Measurements from ENCODE around the gene KIF3A. TPM values are rescaled to one million over a fixed set of nuclear protein-coding genes. Genes with fewer than 3 reads are reported as not detected.

The KIF3A gene
- 10 to 100 TPM; 17.4 to 34.5 TPM for total RNA-seq

GRCh38 chr5:132736853-132737833, at the start of gene KIF3A:
Gene KIF3A (minus strand): TSS chr5:132737546. CDS start chr5:132737419, 127 bp downstream.
- peak; percentile 98 for DNase-seq (ENCODE audit: low spot score)
- H3K36me3 Mint-ChIP-seq = peaks cover 5% of the 10 kb centered on the region
- peaks cover 24 to 33% of the 10 kb centered on the region in 2 donors for H3K4me1 Mint-ChIP-seq (ENCODE audit: low read depth in 2 of 2)
- H3K27ac Mint-ChIP-seq = peak within 1 kb of the TSS; percentile 66 to 75
- no peaks in the 10 kb centered on the region for H3K9me3 Mint-ChIP-seq
- ATAC-seq = peak; percentile 97 to 99
- peak within 1 kb of the TSS; percentile 43 for H3K4me3 Mint-ChIP-seq
- peaks cover 6 to 10% of the 10 kb centered on the region in 2 donors for H3K27me3 Mint-ChIP-seq

- H3K27me3 Mint-ChIP-seq = peaks cover 23 to 24% of the 10 kb centered on the region in 2 donors
- no peaks in the 10 kb centered on the region for H3K36me3 Mint-ChIP-seq
- no peaks in the 10 kb centered on the region for H3K9me3 Mint-ChIP-seq
- H3K4me3 Mint-ChIP-seq = no peak overlapping the region
- ATAC-seq (no peak), DNase-seq (ENCODE audit: low spot score) (no peak)
- H3K4me1 Mint-ChIP-seq (ENCODE audit: low read depth in 2 of 2) = no peaks in the 10 kb centered on the region
- H3K27ac Mint-ChIP-seq = no peak overlapping the region
Measured at GRCh38 chr5:132787076-132787475, 49.7 kb upstream of the KIF3A start.

- Mint-ChIP-seq H3K27ac (no peak overlapping the region), H3K27me3 (peaks cover 31 to 32% of the 10 kb centered on the region in 2 donors), H3K9me3 (no peaks in the 10 kb centered on the region), H3K36me3 (no peaks in the 10 kb centered on the region), H3K4me1 (ENCODE audit: low read depth in 2 of 2) (no peaks in the 10 kb centered on the region), H3K4me3 (no peak overlapping the region)
- no peak for ATAC-seq
- DNase-seq (ENCODE audit: low spot score) = no peak
Measured at GRCh38 chr5:132785864-132786263, 48.5 kb upstream of the KIF3A start.

- no peak overlapping the region for H3K4me3 Mint-ChIP-seq
- DNase-seq (ENCODE audit: low spot score) = no peak
- no peak for ATAC-seq
- no peak overlapping the region for H3K27ac Mint-ChIP-seq
- no peaks in the 10 kb centered on the region for H3K4me1 Mint-ChIP-seq (ENCODE audit: low read depth in 2 of 2)
- H3K9me3 Mint-ChIP-seq = no peaks in the 10 kb centered on the region
- H3K27me3 Mint-ChIP-seq = peaks cover 31 to 34% of the 10 kb centered on the region in 2 donors
- no peaks in the 10 kb centered on the region for H3K36me3 Mint-ChIP-seq
Measured at GRCh38 chr5:132785365-132785764, 48.0 kb upstream of the KIF3A start.

- DNase-seq (ENCODE audit: low spot score) (no peak), ATAC-seq (no peak)
- Mint-ChIP-seq H3K27me3 (peaks cover 48 to 57% of the 10 kb centered on the region in 2 donors), H3K36me3 (no peaks in the 10 kb centered on the region), H3K4me3 (no peak overlapping the region), H3K4me1 (ENCODE audit: low read depth in 2 of 2) (peaks cover 8 to 12% of the 10 kb centered on the region in 2 donors), H3K9me3 (no peaks in the 10 kb centered on the region), H3K27ac (no peak overlapping the region)
Measured at GRCh38 chr5:132782101-132782500, 44.8 kb upstream of the KIF3A start.

- DNase-seq (ENCODE audit: low spot score) (no peak), ATAC-seq (no peak)
- Mint-ChIP-seq H3K4me1 (ENCODE audit: low read depth in 2 of 2) (peaks cover 8 to 12% of the 10 kb centered on the region in 2 donors), H3K9me3 (no peaks in the 10 kb centered on the region), H3K27ac (no peak overlapping the region), H3K36me3 (no peaks in the 10 kb centered on the region), H3K4me3 (no peak overlapping the region), H3K27me3 (peaks cover 45 to 55% of the 10 kb centered on the region in 2 donors)
Measured at GRCh38 chr5:132781029-132781428, 43.7 kb upstream of the KIF3A start.

GRCh38 chr5:132780577-132780976, 43.2 kb upstream of the KIF3A start:
- Mint-ChIP-seq H3K4me3 (no peak overlapping the region), H3K4me1 (ENCODE audit: low read depth in 2 of 2) (peaks cover 8 to 13% of the 10 kb centered on the region in 2 donors), H3K9me3 (no peaks in the 10 kb centered on the region), H3K27ac (no peak overlapping the region), H3K36me3 (no peaks in the 10 kb centered on the region), H3K27me3 (peaks cover 42 to 51% of the 10 kb centered on the region in 2 donors)
- DNase-seq (ENCODE audit: low spot score) = no peak
- ATAC-seq = no peak

- Mint-ChIP-seq H3K4me3 (no peak overlapping the region), H3K9me3 (no peaks in the 10 kb centered on the region), H3K4me1 (ENCODE audit: low read depth in 2 of 2) (peaks cover 8 to 18% of the 10 kb centered on the region in 2 donors), H3K27me3 (peaks cover 37 to 45% of the 10 kb centered on the region in 2 donors), H3K27ac (no peak overlapping the region), H3K36me3 (no peaks in the 10 kb centered on the region)
- DNase-seq (ENCODE audit: low spot score) (no peak), ATAC-seq (no peak)
Measured at GRCh38 chr5:132779961-132780360, 42.6 kb upstream of the KIF3A start.

- H3K4me1 Mint-ChIP-seq (ENCODE audit: low read depth in 2 of 2) = peaks cover 8 to 18% of the 10 kb centered on the region in 2 donors
- H3K36me3 Mint-ChIP-seq = no peaks in the 10 kb centered on the region
- H3K9me3 Mint-ChIP-seq = no peaks in the 10 kb centered on the region
- DNase-seq (ENCODE audit: low spot score) (no peak), ATAC-seq (no peak)
- H3K27me3 Mint-ChIP-seq = peaks cover 36 to 42% of the 10 kb centered on the region in 2 donors
- H3K27ac Mint-ChIP-seq = no peak overlapping the region
- H3K4me3 Mint-ChIP-seq = peak overlapping the region; percentile 77
Measured at GRCh38 chr5:132778856-132779255, 41.5 kb upstream of the KIF3A start.

GRCh38 chr5:132778129-132778528, 40.8 kb upstream of the KIF3A start:
- Mint-ChIP-seq H3K27ac (peak overlapping the region; percentile 19 to 72), H3K4me3 (peak overlapping the region; percentile 77), H3K27me3 (peaks cover 36 to 42% of the 10 kb centered on the region in 2 donors)

GRCh38 chr5:132777209-132778069, 40.1 kb upstream of the KIF3A start, which contains the start of gene SEPTIN8:
Gene SEPTIN8 (minus strand): TSS chr5:132777239. CDS start chr5:132777137, 102 bp downstream.
- Mint-ChIP-seq H3K9me3 (no peaks in the 10 kb centered on the region), H3K27ac (peak within 1 kb of the TSS; percentile 19 to 72), H3K36me3 (no peaks in the 10 kb centered on the region), H3K4me1 (ENCODE audit: low read depth in 2 of 2) (peaks cover 12 to 18% of the 10 kb centered on the region in 2 donors), H3K4me3 (peak within 1 kb of the TSS; percentile 77), H3K27me3 (peaks cover 36 to 42% of the 10 kb centered on the region in 2 donors)
- ATAC-seq = peak; percentile 82 to 84
- peak; percentile 75 for DNase-seq (ENCODE audit: low spot score)

More at GRCh38 chr5:132778129-132778528, 40.8 kb upstream of the KIF3A start:
- ATAC-seq (no peak), DNase-seq (ENCODE audit: low spot score) (no peak)
- Mint-ChIP-seq H3K4me1 (ENCODE audit: low read depth in 2 of 2) (peaks cover 12 to 18% of the 10 kb centered on the region in 2 donors), H3K36me3 (no peaks in the 10 kb centered on the region), H3K9me3 (no peaks in the 10 kb centered on the region)

- no peak overlapping the region for H3K4me3 Mint-ChIP-seq
Measured at GRCh38 chr5:132776938-132777208, 39.5 kb upstream of the KIF3A start.

GRCh38 chr5:132776131-132776937, 39.0 kb upstream of the KIF3A start:
- H3K27ac Mint-ChIP-seq = no peak overlapping the region
- H3K4me1 Mint-ChIP-seq (ENCODE audit: low read depth in 2 of 2) = peaks cover 12 to 18% of the 10 kb centered on the region in 2 donors
- peaks cover 26 to 31% of the 10 kb centered on the region in 2 donors for H3K27me3 Mint-ChIP-seq
- no peak for DNase-seq (ENCODE audit: low spot score)
- no peaks in the 10 kb centered on the region for H3K36me3 Mint-ChIP-seq
- peak in 1 of 2 donors; percentile 7 for ATAC-seq
- H3K9me3 Mint-ChIP-seq = no peaks in the 10 kb centered on the region
- peak overlapping the region; percentile 44 for H3K4me3 Mint-ChIP-seq

More at GRCh38 chr5:132776938-132777208, 39.5 kb upstream of the KIF3A start:
- Mint-ChIP-seq H3K9me3 (no peaks in the 10 kb centered on the region), H3K4me1 (ENCODE audit: low read depth in 2 of 2) (peaks cover 12 to 18% of the 10 kb centered on the region in 2 donors), H3K36me3 (no peaks in the 10 kb centered on the region), H3K27ac (no peak overlapping the region), H3K27me3 (peaks cover 31 to 36% of the 10 kb centered on the region in 2 donors)
- ATAC-seq (no peak), DNase-seq (ENCODE audit: low spot score) (no peak)

All from natural killer cell treated with Interleukin-12 subunit alpha and Interleukin-12 subunit beta and Interleukin-15 and Interleukin-18, amount 100 ng/mL, for 72 hours (primary cell).